CD14-positive monocyte (primary cell): ENCODE data around the gene NFKBIE. TPM values are rescaled to one million over a fixed set of nuclear protein-coding genes. Genes with fewer than 3 reads are reported as not detected.
A peak's percentile ranks its signal among the peaks of the same experiment; 100 is the strongest.

ENCODE experiments used
- DNase-seq, 3 donors: peaks; one replicate each; pipeline ENCODE4 v3.0.0-alpha.2; 2011 to 2022
- H2AFZ ChIP-seq: 2 replicates; pipeline ENCODE4 v1.6.0; 2012; ENCODE audit warnings: mild to moderate bottlenecking, low read depth, low read length, inconsistent platforms; ENCODE audit not compliant: insufficient read depth, poor library complexity, severe bottlenecking
- H3K27ac ChIP-seq, 2 donors: 1 replicate in 1 of 2; 2 replicates in 1 of 2; pipeline ENCODE4 v1.5.1; 2012 to 2013; ENCODE audit warnings: low read length in 2 of 2, control low read depth in 1 of 2, inconsistent platforms in 1 of 2, low read depth in 1 of 2, mild to moderate bottlenecking in 1 of 2
- H3K27me3 ChIP-seq, 2 donors: one replicate each; pipeline versions ENCODE4 v1.6.0 to v1.6.1; 2011 to 2013; ENCODE audit warnings: low read length in 2 of 2; ENCODE audit not compliant: control insufficient read depth in 2 of 2, insufficient read depth in 2 of 2
- H3K36me3 ChIP-seq, 2 donors: replicated peaks in 1 of 2; 1 replicate in 1 of 2; 2 replicates in 1 of 2; pipeline versions ENCODE4 v1.5.1 to v1.6.1; 2012 to 2013; ENCODE audit warnings: low read length in 2 of 2, control low read depth in 1 of 2, inconsistent platforms in 1 of 2, mild to moderate bottlenecking in 1 of 2; ENCODE audit not compliant: insufficient read depth in 2 of 2, control insufficient read depth in 1 of 2
- H3K4me1 ChIP-seq, 2 donors: 1 replicate in 1 of 2; 2 replicates in 1 of 2; pipeline versions ENCODE4 v1.5.1 to v1.6.1; 2012 to 2013; ENCODE audit warnings: low read length in 2 of 2, control low read depth in 1 of 2, inconsistent platforms in 1 of 2, mild to moderate bottlenecking in 1 of 2, moderate library complexity in 1 of 2; ENCODE audit not compliant: insufficient read depth in 2 of 2, control insufficient read depth in 1 of 2
- H3K4me2 ChIP-seq: replicated peaks from 2 replicates; pipeline ENCODE3; 2012; ENCODE audit warnings: low read length, moderate library complexity, mild to moderate bottlenecking; ENCODE audit not compliant: poor library complexity, severe bottlenecking; ENCODE audit errors: extremely low read depth
- H3K4me3 ChIP-seq, 3 experiments: fragments of 200-600 bp in 1 of 3; sonication (generic) in 1 of 3; replicated peaks in 1 of 3; 1 replicate in 2 of 3; 2 replicates in 1 of 3; pipeline ENCODE4 v1.5.1; 2011 to 2013; ENCODE audit warnings: low read length in 3 of 3, mild to moderate bottlenecking in 3 of 3, control low read depth in 2 of 3, low read depth in 2 of 3, inconsistent platforms in 1 of 3, moderate library complexity in 1 of 3
- H3K79me2 ChIP-seq: 2 replicates; pipeline ENCODE4 v1.6.0; 2012; ENCODE audit warnings: mild to moderate bottlenecking, control low read depth, inconsistent platforms, low read length, moderate library complexity; ENCODE audit not compliant: insufficient read depth
- H3K9ac ChIP-seq: 2 replicates; pipeline ENCODE4 v1.6.0; 2017; ENCODE audit warnings: low read length, mild to moderate bottlenecking; ENCODE audit not compliant: insufficient read depth, poor library complexity, severe bottlenecking
- H3K9me3 ChIP-seq, 2 donors: replicated peaks in 1 of 2; 1 replicate in 1 of 2; 2 replicates in 1 of 2; pipeline versions ENCODE4 v1.5.1 to v1.6.1; 2012 to 2013; ENCODE audit warnings: low read length in 2 of 2, control low read depth in 1 of 2; ENCODE audit not compliant: control insufficient read depth in 1 of 2, insufficient read depth in 1 of 2
- H4K20me1 ChIP-seq: 2 replicates; pipeline ENCODE4 v1.6.0; 2012; ENCODE audit warnings: mild to moderate bottlenecking, low read length, control low read depth, moderate library complexity; ENCODE audit not compliant: insufficient read depth
- H3K27ac Mint-ChIP-seq, 7 donors: one replicate each; pipeline ENCODE4 v1.8.0; 2020; ENCODE audit warnings: mild to moderate bottlenecking in 7 of 7, mixed read lengths in 7 of 7, moderate library complexity in 6 of 7, inconsistent platforms in 2 of 7
- H3K27me3 Mint-ChIP-seq, 3 donors: one replicate each; pipeline ENCODE4 v1.8.0; 2021 to 2022; ENCODE audit warnings: low read depth in 3 of 3, mild to moderate bottlenecking in 3 of 3, mixed read lengths in 3 of 3, moderate library complexity in 3 of 3, inconsistent platforms in 1 of 3
- H3K36me3 Mint-ChIP-seq, 2 donors: one replicate each; pipeline ENCODE4 v1.8.0; 2020; ENCODE audit warnings: mixed read lengths in 2 of 2, inconsistent platforms in 1 of 2, mild to moderate bottlenecking in 1 of 2
- H3K4me1 Mint-ChIP-seq: one replicate; pipeline ENCODE4 v1.8.0; 2020; ENCODE audit warnings: mild to moderate bottlenecking, mixed read lengths
- H3K4me3 Mint-ChIP-seq, 2 donors: one replicate each; pipeline ENCODE4 v1.8.0; 2020; ENCODE audit warnings: mild to moderate bottlenecking in 2 of 2, mixed read lengths in 2 of 2, moderate library complexity in 1 of 2
- H3K9me3 Mint-ChIP-seq, 7 donors: one replicate each; pipeline ENCODE4 v1.8.0; 2020 to 2022; ENCODE audit warnings: mixed read lengths in 7 of 7, mild to moderate bottlenecking in 6 of 7, moderate library complexity in 6 of 7, inconsistent platforms in 2 of 7
- CTCF ChIP-seq: fragments of 200-600 bp; IDR thresholded peaks from one replicate; pipeline ENCODE4 v1.8.0; 2022; ENCODE audit warnings: antibody characterized with exemption, mild to moderate bottlenecking
- WGBS: methylation state at CpG from one replicate; pipeline ENCODE4 v1.1.5; 2013; ENCODE audit warnings: missing lambda C conversion rate; ENCODE audit not compliant: insufficient coverage; 5-methylcytosine and 5-hydroxymethylcytosine counted together
- intact Hi-C, 2 donors: fragments of 100-400 bp; cut with micrococcal nuclease; formaldehyde crosslinking; loops; one replicate each; pipeline versions ENCODE4 v1.15.0 to v1.15.1; 2023
- polyA plus RNA-seq, 3 donors: library from polyadenylated mRNA; depleted of rRNA in 1 of 3; unstranded in 2 of 3; stranded (reverse) in 1 of 3; fragments of 300-500 nt in 2 of 3; fragments of >200 nt in 1 of 3; fragmentation: Illumina TruSeq in 2 of 3; gene quantifications; 1 replicate in 2 of 3; 2 replicates in 1 of 3; pipeline ENCODE4 v1.2.3, GENCODE V29; 2012 to 2021

Gene NFKBIE
- polyA plus RNA-seq, 3 donors, result 19.9 to 108 (median 23.2) TPM

- peak overlapping the region; percentile 83 to 97 (median 91) for H3K27ac Mint-ChIP-seq
- Histone ChIP-seq H3K36me3 (peaks cover 63 to 76% of the 10 kb centered on the region in 2 donors), H2AFZ (no peak overlapping the region), H3K4me1 (peaks cover 41 to 64% of the 10 kb centered on the region in 2 donors), H3K9ac (no peak overlapping the region), H3K4me3 (peak overlapping the region in 1 of 3 experiments; percentile 85), H3K27ac (peak overlapping the region; percentile 66 to 69), H3K4me2 (peak overlapping the region; percentile 99), H3K27me3 (no peaks in the 10 kb centered on the region), H4K20me1 (peaks cover 97% of the 10 kb centered on the region), H3K79me2 (peaks cover 37% of the 10 kb centered on the region), H3K9me3 (no peaks in the 10 kb centered on the region)
- no peaks in the 10 kb centered on the region for H3K9me3 Mint-ChIP-seq
- 88% methylated on average over 9 of the region's 9 CpGs for WGBS
- DNase-seq, result no peak
- TF ChIP-seq CTCF, result no peak
- H3K4me3 Mint-ChIP-seq, result peak overlapping the region; percentile 79 to 87
- H3K36me3 Mint-ChIP-seq, result peaks cover 66 to 76% of the 10 kb centered on the region in 2 donors
- intact Hi-C loops, result loop anchor here (5.0 kb wide), 3 partner anchors 36 to 161 kb away; partner anchors contain the start of gene SLC29A1 (in 2 of the 2)
- peaks cover 67% of the 10 kb centered on the region for H3K4me1 Mint-ChIP-seq
- peaks cover 0 to 6% (median 2%) of the 10 kb centered on the region in 3 donors for H3K27me3 Mint-ChIP-seq
These were observed 7.0 kb downstream of the NFKBIE start for GRCh38 chr6:44258325-44258863.

GRCh38 chr6:44257753-44258324 lies 7.5 kb downstream of the NFKBIE start:
- Histone ChIP-seq H3K4me1 (peaks cover 35 to 59% of the 10 kb centered on the region in 2 donors), H3K27me3 (no peaks in the 10 kb centered on the region), H3K9ac (peak overlapping the region; percentile 77), H3K36me3 (peaks cover 68 to 81% of the 10 kb centered on the region in 2 donors), H3K9me3 (no peaks in the 10 kb centered on the region), H2AFZ (no peak overlapping the region), H4K20me1 (peaks cover 97% of the 10 kb centered on the region), H3K79me2 (peaks cover 31% of the 10 kb centered on the region), H3K27ac (peak overlapping the region; percentile 66 to 69), H3K4me3 (peak overlapping the region; percentile 24 to 85 (median 29)), H3K4me2 (peak overlapping the region; percentile 99)
- Mint-ChIP-seq H3K9me3 (no peaks in the 10 kb centered on the region), H3K27ac (peak overlapping the region; percentile 83 to 97 (median 91)), H3K4me3 (peak overlapping the region; percentile 79 to 87), H3K36me3 (peaks cover 72 to 77% of the 10 kb centered on the region in 2 donors), H3K27me3 (peaks cover 0 to 6% (median 2%) of the 10 kb centered on the region in 3 donors), H3K4me1 (peaks cover 64% of the 10 kb centered on the region)
- peak; percentile 56 for TF ChIP-seq CTCF
- intact Hi-C loops, result loop anchor here (5.0 kb wide), 3 partner anchors 36 to 161 kb away; partner anchors contain the start of gene SLC29A1 (in 2 of the 2)
- DNase-seq, result no peak
- WGBS, result 33% methylated on average over 14 of the region's 15 CpGs
